Suprapubic skin (tissue), 4 donors: ENCODE data around the gene ZEB2.

Experiments
- CTCF ChIP-seq, 2 donors: fragments of 200-600 bp in 1 of 2; fragments of 450-650 bp in 1 of 2; sonication (generic) in 1 of 2; IDR thresholded peaks; one replicate each; pipeline ENCODE4 v1.5.1; 2016 to 2019; ENCODE audit warnings: antibody characterized with exemption in 2 of 2, mild to moderate bottlenecking in 1 of 2, moderate library complexity in 1 of 2
- EP300 ChIP-seq: sonication (generic); formaldehyde crosslinking; IDR thresholded peaks from one replicate; pipeline ENCODE4 v1.6.1; 2017; ENCODE audit warnings: antibody characterized with exemption
- POLR2A ChIP-seq, 2 donors: fragments of 450-650 bp; IDR thresholded peaks; one replicate each; pipeline ENCODE4 v1.6.1; 2017; ENCODE audit warnings: antibody characterized with exemption in 2 of 2, mild to moderate bottlenecking in 2 of 2, moderate library complexity in 2 of 2
- POLR2AphosphoS5 ChIP-seq, 3 donors: sonication (generic); formaldehyde crosslinking; IDR thresholded peaks; one replicate each; pipeline ENCODE4 v1.6.1; 2017; ENCODE audit warnings: antibody characterized with exemption in 3 of 3

- no peak for TF ChIP-seq CTCF (IDR thresholded peaks at IDR 0.05)
- no peak for TF ChIP-seq POLR2A (IDR thresholded peaks at IDR 0.05)
- TF ChIP-seq POLR2AphosphoS5 (IDR thresholded peaks at IDR 0.05): no peak
- TF ChIP-seq EP300: no peak
Observed at GRCh38 chr2:144376460-144376859, 143.5 kb downstream of the ZEB2 start.
